ENCODE measurements around the gene NUDT8.

The NUDT8 gene

GRCh38 chr11:67642173-67643120 is 12.7 kb upstream of the NUDT8 start:
- CTCF ChIA-PET, result no interaction called here
- POLR2A ChIA-PET, result no interaction called here
- DNase-seq (ENCODE audit: extremely low spot score), result no peak
- TF ChIP-seq FOXM1 (IDR thresholded peaks at IDR 0.05; ENCODE audit: borderline replicate concordance) (no peak), ARNT (IDR thresholded peaks at IDR 0.05) (no peak), SUZ12 (IDR thresholded peaks at IDR 0.05) (no peak), ELF4 (IDR thresholded peaks at IDR 0.05) (no peak), CTBP1 (IDR thresholded peaks at IDR 0.05; ENCODE audit: borderline replicate concordance) (no peak), BHLHE40 (IDR thresholded peaks at IDR 0.05; ENCODE audit: borderline replicate concordance) (no peak), L3MBTL2 (conservative IDR thresholded peaks at IDR 0.05) (no peak), FOXA1 (IDR thresholded peaks at IDR 0.05) (no peak), HDGF (IDR thresholded peaks at IDR 0.05; ENCODE audit: borderline replicate concordance) (no peak), LEF1 (IDR thresholded peaks at IDR 0.05; ENCODE audit: borderline replicate concordance) (no peak), FOXK2 (IDR thresholded peaks at IDR 0.05) (no peak), SP1 (IDR thresholded peaks at IDR 0.05) (no peak), ZNF384 (IDR thresholded peaks at IDR 0.05) (no peak), TARDBP (IDR thresholded peaks at IDR 0.05) (no peak), NFRKB (IDR thresholded peaks at IDR 0.05) (no peak), PKNOX1 (IDR thresholded peaks at IDR 0.05) (no peak)

GRCh38 chr11:67641338-67642172 is 11.8 kb upstream of the NUDT8 start:
- ChIA-PET POLR2A (no interaction called here), CTCF (interaction anchor here (1.2 kb wide), 1 partner anchor 9 kb away, joined by 5 read pairs; the partner anchor contains the start of gene ACY3)
- no peak for TF ChIP-seq SP1 (IDR thresholded peaks at IDR 0.05)
- no peak for DNase-seq (ENCODE audit: extremely low spot score)

- no peak for DNase-seq (ENCODE audit: extremely low spot score)
- TF ChIP-seq PKNOX1 (IDR thresholded peaks at IDR 0.05), result no peak
- ChIA-PET CTCF (interaction anchor here (1.2 to 1.8 kb wide), 2 partner anchors 10 to 11 kb away, joined by 5 to 7 read pairs; partner anchors contain the start of genes ACY3 and NUDT8), POLR2A (no interaction called here)
These were observed 11.1 kb upstream of the NUDT8 start for GRCh38 chr11:67640758-67641337.

GRCh38 chr11:67640021-67640757 is 10.5 kb upstream of the NUDT8 start:
- ChIA-PET POLR2A (no interaction called here), CTCF (interaction anchor here (1.2 to 1.8 kb wide), 2 partner anchors 11 kb away, joined by 5 to 7 read pairs; partner anchors contain the start of genes ACY3 and NUDT8)
- TF ChIP-seq FOXA1 (IDR thresholded peaks at IDR 0.05) (no peak), SP1 (IDR thresholded peaks at IDR 0.05) (no peak), SUZ12 (IDR thresholded peaks at IDR 0.05) (no peak), TARDBP (IDR thresholded peaks at IDR 0.05) (no peak), ELF4 (IDR thresholded peaks at IDR 0.05) (no peak), L3MBTL2 (conservative IDR thresholded peaks at IDR 0.05) (peak; percentile 99), NFRKB (IDR thresholded peaks at IDR 0.05) (no peak)
- DNase-seq (ENCODE audit: extremely low spot score), result peak; percentile 74

GRCh38 chr11:67639438-67639859 is 9.7 kb upstream of the NUDT8 start, which contains the start of gene TBX10:
Gene TBX10 (minus strand): TSS chr11:67639763. CDS start chr11:67639472, 291 bp downstream.
- ChIA-PET CTCF (interaction anchor here (0.7 to 1.8 kb wide), 2 partner anchors 9 to 10 kb away, joined by 4 to 7 read pairs; partner anchors contain the start of gene NUDT8), POLR2A (no interaction called here)
- DNase-seq (ENCODE audit: extremely low spot score), result no peak
- no peak for TF ChIP-seq CTBP1 (IDR thresholded peaks at IDR 0.05; ENCODE audit: borderline replicate concordance)
- no peak for TF ChIP-seq L3MBTL2 (conservative IDR thresholded peaks at IDR 0.05)
- no peak for TF ChIP-seq SUZ12 (IDR thresholded peaks at IDR 0.05)
- no peak for TF ChIP-seq BHLHE40 (IDR thresholded peaks at IDR 0.05; ENCODE audit: borderline replicate concordance)
- no peak for TF ChIP-seq TARDBP (IDR thresholded peaks at IDR 0.05)
- TF ChIP-seq ARNT (IDR thresholded peaks at IDR 0.05), result no peak
